Islet of Langerhans (tissue), 1 donor: ENCODE measurements around the gene CYP3A7.
"Not testable (repeated sequence)": the region's sequence is repeated elsewhere in the genome, so short reads cannot be mapped to it uniquely, and the experiment has no call there.

Source experiments
- FAIRE-seq: peaks from one replicate; lab custom pipeline; 2011; peaks lifted over from hg19 to GRCh38; lab: Jason Lieb, UNC

CYP3A7 gene

DNA sequence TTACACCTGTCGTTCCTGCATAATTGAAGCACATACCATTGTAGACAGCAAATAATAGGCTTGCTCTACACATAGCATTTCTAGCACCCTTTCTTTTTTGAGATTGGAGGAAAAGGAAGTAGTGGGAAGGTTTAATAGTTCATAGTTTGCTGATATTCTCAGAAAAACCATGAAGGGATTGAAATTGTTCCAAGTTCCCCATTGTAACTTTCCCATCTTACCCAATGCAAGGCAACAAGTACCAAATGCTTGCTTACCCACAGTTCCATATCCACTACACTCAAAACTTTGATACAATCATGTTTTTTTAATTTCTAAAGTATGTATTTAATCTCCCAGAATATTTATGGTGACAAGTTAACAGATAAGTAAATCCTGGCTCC lies 69.0 kb downstream of the CYP3A7 start:
- no peak for FAIRE-seq

DNA sequence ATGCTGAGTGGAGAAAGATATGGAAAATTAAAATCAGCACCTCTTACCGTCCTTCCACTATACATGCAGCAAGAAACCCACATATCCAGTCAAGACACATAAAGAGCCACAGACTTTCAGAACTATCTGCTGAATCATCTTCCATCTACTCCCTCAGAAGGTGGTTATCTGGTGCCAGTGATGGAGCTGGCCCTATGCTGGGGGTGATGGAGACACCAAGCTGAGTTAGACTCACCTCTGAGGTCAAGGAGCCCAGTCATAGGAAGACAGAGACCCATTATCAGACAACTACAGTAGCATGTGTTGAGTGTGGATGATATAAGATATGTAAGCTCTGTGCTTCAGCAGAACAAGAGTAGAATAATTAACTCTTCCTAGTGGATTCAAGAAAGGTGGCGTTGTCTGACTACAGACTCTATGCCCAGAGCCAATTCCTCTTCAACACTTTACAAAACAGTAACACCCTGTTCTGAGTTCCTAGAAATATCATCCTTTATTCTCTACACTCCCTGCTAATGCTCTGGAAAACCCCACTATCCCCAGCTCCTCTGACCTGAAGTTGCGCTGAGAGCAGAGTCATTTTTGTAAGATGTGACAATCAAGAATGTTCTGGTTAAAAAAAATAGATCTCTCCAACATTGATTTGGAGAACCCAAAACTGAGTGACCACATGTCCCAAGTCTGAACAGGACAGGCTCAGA lies 69.5 kb downstream of the CYP3A7 start:
- no peak for FAIRE-seq

DNA sequence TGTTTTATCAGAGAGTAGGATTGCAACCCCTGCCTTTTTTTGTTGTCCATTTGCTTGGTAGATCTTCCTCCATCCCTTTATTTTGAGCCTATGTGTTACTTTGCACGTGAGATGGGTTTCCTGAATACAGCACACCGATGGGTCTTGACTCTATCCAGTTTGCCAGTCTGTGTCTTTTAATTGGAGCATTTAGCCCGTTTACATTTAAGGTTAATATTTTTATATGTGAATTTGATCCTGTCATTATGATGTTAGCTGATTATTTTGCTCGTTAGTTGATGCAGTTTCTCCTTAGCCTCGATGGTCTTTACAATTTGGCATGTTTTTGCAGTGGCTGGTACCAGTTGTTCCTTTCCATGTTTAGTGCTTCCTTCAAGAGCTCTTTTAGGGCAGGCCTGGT lies 77.1 kb downstream of the CYP3A7 start:
- not testable (repeated sequence) for FAIRE-seq
